Sciatic nerve (tissue), 2 donors: ENCODE data around the gene UBE2G1. TPM values are rescaled to one million over a fixed set of nuclear protein-coding genes. Genes with fewer than 3 reads are reported as not detected.

ENCODE experiments used
- ATAC-seq: fragments of 200-7000 bp; cut with Tn5 transposase; one replicate; pipeline ENCODE4 v1.9.1; 2020; ENCODE audit warnings: mild to moderate bottlenecking, moderate library complexity
- DNase-seq: peaks from one replicate; pipeline ENCODE4 v3.0.0-alpha.2; 2020; ENCODE audit warnings: low spot score
- intact Hi-C: fragments of 100-400 bp; cut with DNase I; formaldehyde crosslinking; loops from one replicate; pipeline ENCODE4 v1.14.2; 2022
- total RNA-seq: library from RNA; stranded (reverse); fragmentation: NEBNext Ultra II Directional; extraction: Animal tissue kit (Norgen Biotek cat#: 25700); gene quantifications from one replicate; pipeline ENCODE4 v1.2.1, GENCODE V29; 2021
- donor health status: DM: no; HTN: no; CAD: no.
- donor health status: DM: no; HTN: no; CAD: no.

UBE2G1 gene
- total RNA-seq, 1 donor from 2014 or later, result 46.7 TPM

- intact Hi-C loops, result no loop called here
- ATAC-seq (no peak), DNase-seq (no peak)
These were observed 52.3 kb downstream of the UBE2G1 start for GRCh38 chr17:4314179-4314578.

GRCh38 chr17:4313221-4314114, 53.0 kb downstream of the UBE2G1 start:
- no peak for ATAC-seq
- intact Hi-C loops, result no loop called here
- no peak for DNase-seq

- intact Hi-C loops, result no loop called here
- no peak for DNase-seq
- ATAC-seq, result no peak
These were observed 56.0 kb downstream of the UBE2G1 start for GRCh38 chr17:4310354-4311060.

GRCh38 chr17:4309897-4310296, 56.6 kb downstream of the UBE2G1 start:
- no peak for DNase-seq
- intact Hi-C loops, result no loop called here
- no peak for ATAC-seq

- DNase-seq (no peak), ATAC-seq (no peak)
- intact Hi-C loops, result no loop called here
These were observed 59.1 kb downstream of the UBE2G1 start for GRCh38 chr17:4307179-4307930.

GRCh38 chr17:4305224-4305623, 61.3 kb downstream of the UBE2G1 start:
- DNase-seq (no peak), ATAC-seq (no peak)
- intact Hi-C loops, result no loop called here

GRCh38 chr17:4304417-4305027, 62.0 kb downstream of the UBE2G1 start:
- DNase-seq, result no peak
- peak; percentile 71 for ATAC-seq
- intact Hi-C loops, result no loop called here

GRCh38 chr17:4301066-4301465, 65.4 kb downstream of the UBE2G1 start:
- intact Hi-C loops, result no loop called here
- no peak for ATAC-seq
- DNase-seq, result no peak

- intact Hi-C loops, result loop anchor here (5.0 kb wide), 1 partner anchor 1750 kb away; no protein-coding TSS in a partner anchor
- DNase-seq (no peak), ATAC-seq (no peak)
These were observed 69.1 kb downstream of the UBE2G1 start for GRCh38 chr17:4297351-4297750.

GRCh38 chr17:4295686-4296085, 70.8 kb downstream of the UBE2G1 start:
- ATAC-seq, result no peak
- intact Hi-C loops, result loop anchor here (5.0 kb wide), 1 partner anchor 1748 kb away; no protein-coding TSS in a partner anchor
- no peak for DNase-seq

- intact Hi-C loops, result no loop called here
- ATAC-seq, result no peak
- no peak for DNase-seq
These were observed 72.9 kb downstream of the UBE2G1 start for GRCh38 chr17:4293572-4293971.

GRCh38 chr17:4287710-4288109, 78.8 kb downstream of the UBE2G1 start:
- DNase-seq, result no peak
- no peak for ATAC-seq
- intact Hi-C loops, result no loop called here

GRCh38 chr17:4276514-4276913, 90.0 kb downstream of the UBE2G1 start:
- no peak for DNase-seq

GRCh38 chr17:4272972-4273368, 93.5 kb downstream of the UBE2G1 start:
- DNase-seq, result no peak

More at GRCh38 chr17:4276514-4276913, 90.0 kb downstream of the UBE2G1 start:
- ATAC-seq, result no peak
- intact Hi-C loops, result no loop called here

GRCh38 chr17:4272213-4272971, 94.1 kb downstream of the UBE2G1 start:
- DNase-seq (no peak), ATAC-seq (no peak)
- intact Hi-C loops, result no loop called here

More at GRCh38 chr17:4272972-4273368, 93.5 kb downstream of the UBE2G1 start:
- intact Hi-C loops, result no loop called here
- ATAC-seq, result no peak

- intact Hi-C loops, result no loop called here
- DNase-seq (no peak), ATAC-seq (no peak)
These were observed 95.7 kb downstream of the UBE2G1 start for GRCh38 chr17:4270736-4271135.

GRCh38 chr17:4269915-4270314, 96.6 kb downstream of the UBE2G1 start:
- no peak for DNase-seq
- intact Hi-C loops, result no loop called here
- no peak for ATAC-seq

- ATAC-seq (no peak), DNase-seq (no peak)
- intact Hi-C loops, result no loop called here
These were observed 99.1 kb downstream of the UBE2G1 start for GRCh38 chr17:4267402-4267801.
